HG02610 (cell line): ENCODE data around the gene TMEM115.

Source experiments
- ATAC-seq: cut with Tn5 transposase; IDR thresholded peaks from one replicate; pipeline ENCODE4 v1.9.1; 2021; ENCODE audit warnings: mild to moderate bottlenecking, moderate library complexity; ENCODE audit not compliant: unreplicated experiment

TMEM115 gene

GRCh38 chr3:50353245-50354004, 5.9 kb downstream of the TMEM115 start:
- ATAC-seq: no peak

GRCh38 chr3:50352781-50353180, 6.5 kb downstream of the TMEM115 start:
- no peak for ATAC-seq

- ATAC-seq: no peak
Observed at GRCh38 chr3:50351323-50351697, 8.0 kb downstream of the TMEM115 start.

- ATAC-seq: peak; percentile 85
Observed at GRCh38 chr3:50350527-50351322, 8.6 kb downstream of the TMEM115 start, which contains the start of the genes CYB561D2 and NPRL2. Gene CYB561D2, plus strand, starts transcription at chr3:50350862. Its CDS starts 572 bp downstream, at chr3:50351434. Gene NPRL2, minus strand, starts transcription at chr3:50350775. Its CDS starts 123 bp downstream, at chr3:50350652.

GRCh38 chr3:50350213-50350526, 9.2 kb downstream of the TMEM115 start:
- no peak for ATAC-seq

- ATAC-seq: no peak
Observed at GRCh38 chr3:50347187-50347813, 12.0 kb downstream of the TMEM115 start.

GRCh38 chr3:50345586-50346234, 13.6 kb downstream of the TMEM115 start, which contains the start of gene ZMYND10:
Gene ZMYND10, minus strand, starts transcription at chr3:50345732. Its CDS starts 153 bp downstream, at chr3:50345579.
- ATAC-seq: no peak

- no peak for ATAC-seq
Observed at GRCh38 chr3:50345008-50345407, 14.3 kb downstream of the TMEM115 start.

GRCh38 chr3:50342813-50343633, 16.3 kb downstream of the TMEM115 start:
- no peak for ATAC-seq

- ATAC-seq: no peak
Observed at GRCh38 chr3:50341996-50342650, 17.2 kb downstream of the TMEM115 start.

- ATAC-seq: no peak
Observed at GRCh38 chr3:50341537-50341936, 17.8 kb downstream of the TMEM115 start.

GRCh38 chr3:50340448-50341329, 18.6 kb downstream of the TMEM115 start, which contains the start of gene RASSF1:
Gene RASSF1, minus strand, starts transcription at chr3:50340836. Its CDS starts 31 bp downstream, at chr3:50340805.
- ATAC-seq: peak; percentile 17

GRCh38 chr3:50340147-50340447, 19.2 kb downstream of the TMEM115 start:
- no peak for ATAC-seq

- ATAC-seq: no peak
Observed at GRCh38 chr3:50339485-50340146, 19.7 kb downstream of the TMEM115 start.

GRCh38 chr3:50338965-50339364, 20.4 kb downstream of the TMEM115 start:
- ATAC-seq: no peak

- ATAC-seq: peak; percentile 72
Observed at GRCh38 chr3:50337175-50337861, 22.0 kb downstream of the TMEM115 start.

GRCh38 chr3:50336452-50337174, 22.7 kb downstream of the TMEM115 start:
- peak; percentile 27 for ATAC-seq
